ENCODE results near the gene ENPP3. TPM values are rescaled to one million over a fixed set of nuclear protein-coding genes. Genes with fewer than 3 reads are reported as not detected.

The ENPP3 gene
- total and polyA plus RNA-seq, 4 donors: 0.31 to 2.9 (median 0.54) TPM

DNA sequence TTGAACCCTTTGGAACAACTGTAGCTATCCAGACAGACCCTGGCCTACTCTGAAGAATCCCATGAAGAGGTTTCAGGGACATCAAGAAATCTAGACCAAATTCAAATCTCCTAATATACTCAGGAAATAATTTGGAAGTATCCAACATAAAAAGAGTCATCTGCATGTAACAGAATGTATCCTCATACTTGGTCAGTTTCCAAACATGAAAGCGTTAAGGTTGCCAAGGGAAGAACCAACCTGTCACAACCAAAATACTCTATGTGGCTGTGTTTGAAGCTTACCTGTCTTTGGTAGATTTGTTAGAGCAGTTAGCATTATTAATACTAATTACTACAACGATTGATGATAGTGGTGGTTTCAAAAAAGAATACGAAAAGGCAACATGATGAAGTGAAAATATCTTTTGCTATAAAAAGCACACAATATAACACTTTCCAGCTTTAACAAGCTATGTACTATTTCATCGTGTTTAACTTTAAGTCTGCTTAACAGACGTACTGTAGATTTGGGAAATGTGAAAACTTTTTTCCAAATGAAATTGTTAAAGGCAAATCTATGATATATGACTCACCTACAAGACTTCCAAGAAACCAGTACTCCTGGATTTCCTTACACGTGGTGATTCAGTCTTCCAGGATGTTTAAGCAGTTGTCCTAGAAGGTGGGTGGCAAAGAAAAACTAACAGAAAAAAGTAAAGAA lies 124.1 kb downstream of the ENPP3 start:
- WGBS, 2 donors: 77 to 78% methylated on average over 6 of the region's 6 CpGs
- Histone ChIP-seq H3K4me3 (no peak overlapping the region), H3K27ac (ENCODE audit: low read depth in 1 of 2, low read length in 1 of 2) (no peak overlapping the region), H3K27me3 (ENCODE audit: control insufficient read depth in 3 of 3, insufficient read depth in 3 of 3, low read length in 2 of 3) (no peaks in the 10 kb centered on the region), H3K9me3 (ENCODE audit: control insufficient read depth in 4 of 4, insufficient read depth in 3 of 4, low read length in 3 of 4) (no peaks in the 10 kb centered on the region), H3K36me3 (ENCODE audit: control insufficient read depth in 4 of 4, insufficient read depth in 4 of 4, low read length in 4 of 4) (no peaks in the 10 kb centered on the region), H3K4me1 (ENCODE audit: control insufficient read depth in 5 of 5, insufficient read depth in 5 of 5, low read length in 5 of 5) (peaks cover 0 to 6% (median 0%) of the 10 kb centered on the region in 5 donors), H3K9ac (ENCODE audit: insufficient read depth in 1 of 2, low read length in 2 of 2) (no peak overlapping the region)
- no peak for DNase-seq
- no peak for ATAC-seq (ENCODE audit: insufficient read depth, low FRiP score)
- TF ChIP-seq, protein P1, sequence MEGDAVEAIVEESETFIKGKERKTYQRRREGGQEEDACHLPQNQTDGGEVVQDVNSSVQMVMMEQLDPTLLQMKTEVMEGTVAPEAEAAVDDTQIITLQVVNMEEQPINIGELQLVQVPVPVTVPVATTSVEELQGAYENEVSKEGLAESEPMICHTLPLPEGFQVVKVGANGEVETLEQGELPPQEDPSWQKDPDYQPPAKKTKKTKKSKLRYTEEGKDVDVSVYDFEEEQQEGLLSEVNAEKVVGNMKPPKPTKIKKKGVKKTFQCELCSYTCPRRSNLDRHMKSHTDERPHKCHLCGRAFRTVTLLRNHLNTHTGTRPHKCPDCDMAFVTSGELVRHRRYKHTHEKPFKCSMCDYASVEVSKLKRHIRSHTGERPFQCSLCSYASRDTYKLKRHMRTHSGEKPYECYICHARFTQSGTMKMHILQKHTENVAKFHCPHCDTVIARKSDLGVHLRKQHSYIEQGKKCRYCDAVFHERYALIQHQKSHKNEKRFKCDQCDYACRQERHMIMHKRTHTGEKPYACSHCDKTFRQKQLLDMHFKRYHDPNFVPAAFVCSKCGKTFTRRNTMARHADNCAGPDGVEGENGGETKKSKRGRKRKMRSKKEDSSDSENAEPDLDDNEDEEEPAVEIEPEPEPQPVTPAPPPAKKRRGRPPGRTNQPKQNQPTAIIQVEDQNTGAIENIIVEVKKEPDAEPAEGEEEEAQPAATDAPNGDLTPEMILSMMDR (IDR thresholded peaks at IDR 0.05; ENCODE audit: control extremely low read depth, extremely low read depth): no peak

DNA sequence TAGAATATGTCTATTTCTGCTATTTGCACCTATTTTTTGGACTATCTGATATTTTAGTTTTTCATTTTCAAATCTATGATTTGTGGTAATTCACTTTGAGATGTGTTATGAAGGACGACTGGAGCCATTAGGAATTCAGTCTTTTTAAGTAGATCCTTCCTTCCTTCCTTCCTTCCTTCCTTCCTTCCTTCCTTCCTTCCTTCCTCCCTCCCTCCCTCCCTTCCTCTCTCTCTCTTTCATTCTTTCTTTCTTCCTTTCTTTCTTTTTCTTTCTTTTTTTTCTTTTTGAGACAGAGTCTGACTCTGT lies 124.6 kb downstream of the ENPP3 start:
- H3K9ac ChIP-seq (ENCODE audit: insufficient read depth in 1 of 2, low read length in 2 of 2): no peak overlapping the region
- no peak overlapping the region for H3K27ac ChIP-seq (ENCODE audit: low read depth in 1 of 2, low read length in 1 of 2)
- 58 to 70% methylated on average over 1 of the region's 1 CpG for WGBS, 2 donors
- H3K9me3 ChIP-seq (ENCODE audit: control insufficient read depth in 4 of 4, insufficient read depth in 3 of 4, low read length in 3 of 4): no peaks in the 10 kb centered on the region
- ATAC-seq (ENCODE audit: insufficient read depth, low FRiP score) (no peak), DNase-seq (no peak)
- H3K4me1 ChIP-seq (ENCODE audit: control insufficient read depth in 5 of 5, insufficient read depth in 5 of 5, low read length in 5 of 5): peaks cover 0 to 6% (median 0%) of the 10 kb centered on the region in 5 donors
- H3K36me3 ChIP-seq (ENCODE audit: control insufficient read depth in 4 of 4, insufficient read depth in 4 of 4, low read length in 4 of 4): no peaks in the 10 kb centered on the region
- H3K27me3 ChIP-seq (ENCODE audit: control insufficient read depth in 3 of 3, insufficient read depth in 3 of 3, low read length in 2 of 3): no peaks in the 10 kb centered on the region
- no peak overlapping the region for H3K4me3 ChIP-seq
- TF ChIP-seq, protein P1 (IDR thresholded peaks at IDR 0.05; ENCODE audit: control extremely low read depth, extremely low read depth): no peak

DNA sequence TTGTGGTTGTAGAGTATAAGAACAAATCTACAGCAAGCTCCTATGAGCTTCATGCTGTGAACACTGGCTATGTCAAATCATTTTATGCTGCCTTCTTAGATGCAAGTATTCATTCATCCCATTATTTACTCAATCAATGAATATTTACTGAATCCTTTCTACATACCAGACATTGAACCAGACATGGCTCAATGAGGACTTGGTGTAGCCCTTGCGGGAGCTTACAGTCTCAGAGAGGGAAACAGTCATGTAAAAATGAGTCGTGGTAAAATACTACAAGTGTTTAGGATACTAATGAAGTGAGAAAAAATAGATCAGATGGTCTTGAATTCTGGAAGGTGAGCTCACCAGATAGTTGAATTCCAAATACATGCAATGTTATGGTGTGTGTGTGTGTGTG lies 125.9 kb downstream of the ENPP3 start:
- DNase-seq: no peak
- H3K27ac ChIP-seq (ENCODE audit: low read depth in 1 of 2, low read length in 1 of 2): no peak overlapping the region
- no peak for ATAC-seq (ENCODE audit: insufficient read depth, low FRiP score)
- 88 to 89% methylated on average over 2 of the region's 2 CpGs for WGBS, 2 donors
- no peak overlapping the region for H3K4me3 ChIP-seq
- H3K9ac ChIP-seq (ENCODE audit: insufficient read depth in 1 of 2, low read length in 2 of 2): no peak overlapping the region
- H3K9me3 ChIP-seq (ENCODE audit: control insufficient read depth in 4 of 4, insufficient read depth in 3 of 4, low read length in 3 of 4): no peaks in the 10 kb centered on the region
- no peaks in the 10 kb centered on the region for H3K27me3 ChIP-seq (ENCODE audit: control insufficient read depth in 3 of 3, insufficient read depth in 3 of 3, low read length in 2 of 3)
- H3K4me1 ChIP-seq (ENCODE audit: control insufficient read depth in 5 of 5, insufficient read depth in 5 of 5, low read length in 5 of 5): peaks cover 0 to 6% (median 0%) of the 10 kb centered on the region in 5 donors
- TF ChIP-seq, protein P1 (IDR thresholded peaks at IDR 0.05; ENCODE audit: control extremely low read depth, extremely low read depth): no peak
- H3K36me3 ChIP-seq (ENCODE audit: control insufficient read depth in 4 of 4, insufficient read depth in 4 of 4, low read length in 4 of 4): no peaks in the 10 kb centered on the region

DNA sequence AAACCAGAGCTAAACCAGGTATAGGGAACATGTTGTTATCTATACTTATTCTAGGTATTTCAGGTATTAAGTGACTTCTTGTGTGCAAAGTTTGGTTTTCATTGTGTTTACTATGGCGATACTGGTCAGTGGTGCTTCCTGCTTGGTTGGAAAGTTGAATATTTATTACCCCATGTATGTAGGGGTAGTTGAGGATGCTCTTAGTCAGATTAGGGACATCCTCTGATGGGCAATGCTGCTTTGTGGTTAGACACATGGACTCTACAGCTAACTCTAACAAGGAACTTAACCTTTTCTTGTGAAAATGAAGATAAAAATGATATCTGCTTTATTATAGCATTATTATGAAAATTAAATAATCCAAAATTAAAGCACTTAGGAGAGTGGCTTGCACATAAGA lies 126.6 kb downstream of the ENPP3 start:
- no peak for ATAC-seq (ENCODE audit: insufficient read depth, low FRiP score)
- Histone ChIP-seq H3K9me3 (ENCODE audit: control insufficient read depth in 4 of 4, insufficient read depth in 3 of 4, low read length in 3 of 4) (no peaks in the 10 kb centered on the region), H3K9ac (ENCODE audit: insufficient read depth in 1 of 2, low read length in 2 of 2) (no peak overlapping the region), H3K27me3 (ENCODE audit: control insufficient read depth in 3 of 3, insufficient read depth in 3 of 3, low read length in 2 of 3) (no peaks in the 10 kb centered on the region), H3K27ac (ENCODE audit: low read depth in 1 of 2, low read length in 1 of 2) (no peak overlapping the region), H3K4me3 (no peak overlapping the region), H3K4me1 (ENCODE audit: control insufficient read depth in 5 of 5, insufficient read depth in 5 of 5, low read length in 5 of 5) (peaks cover 0 to 6% (median 0%) of the 10 kb centered on the region in 5 donors), H3K36me3 (ENCODE audit: control insufficient read depth in 4 of 4, insufficient read depth in 4 of 4, low read length in 4 of 4) (no peaks in the 10 kb centered on the region)
- no peak for DNase-seq
- TF ChIP-seq, protein P1 (IDR thresholded peaks at IDR 0.05; ENCODE audit: control extremely low read depth, extremely low read depth): no peak
- WGBS, 2 donors: 43 to 51% methylated on average over 1 of the region's 1 CpG
